GM19099 (cell line): ENCODE results near the gene MIF4GD.
A peak's percentile ranks its signal among the peaks of the same experiment; 100 is the strongest.

ENCODE experiments used
- POLR2A ChIP-seq: IDR thresholded peaks from 3 replicates; pipeline ENCODE4 v1.6.1; 2011; ENCODE audit warnings: low read depth; ENCODE audit not compliant: insufficient read length; ENCODE audit errors: extremely low read depth

MIF4GD gene, protein sequence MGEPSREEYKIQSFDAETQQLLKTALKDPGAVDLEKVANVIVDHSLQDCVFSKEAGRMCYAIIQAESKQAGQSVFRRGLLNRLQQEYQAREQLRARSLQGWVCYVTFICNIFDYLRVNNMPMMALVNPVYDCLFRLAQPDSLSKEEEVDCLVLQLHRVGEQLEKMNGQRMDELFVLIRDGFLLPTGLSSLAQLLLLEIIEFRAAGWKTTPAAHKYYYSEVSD

DNA sequence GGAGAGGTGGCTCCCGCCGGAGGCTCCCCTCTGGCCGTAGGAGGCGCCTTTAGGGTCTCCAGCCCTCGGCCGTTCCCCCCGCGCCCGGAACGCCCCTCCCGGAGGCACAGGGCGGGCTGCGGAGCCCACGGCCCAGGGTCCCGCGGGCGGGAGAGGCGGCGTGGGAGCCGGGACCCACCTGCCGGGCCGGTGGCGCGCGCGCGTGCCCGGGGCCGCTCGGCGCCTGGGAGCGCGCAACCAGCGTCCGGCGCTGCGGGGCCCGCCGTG lies at the start of gene MIF4GD:
Gene MIF4GD (minus strand): TSS at position 266 of the 267 bp plus-strand sequence. CDS start 1,036 bp downstream, outside the sequence.
- TF ChIP-seq POLR2A, result peak; percentile 74

DNA sequence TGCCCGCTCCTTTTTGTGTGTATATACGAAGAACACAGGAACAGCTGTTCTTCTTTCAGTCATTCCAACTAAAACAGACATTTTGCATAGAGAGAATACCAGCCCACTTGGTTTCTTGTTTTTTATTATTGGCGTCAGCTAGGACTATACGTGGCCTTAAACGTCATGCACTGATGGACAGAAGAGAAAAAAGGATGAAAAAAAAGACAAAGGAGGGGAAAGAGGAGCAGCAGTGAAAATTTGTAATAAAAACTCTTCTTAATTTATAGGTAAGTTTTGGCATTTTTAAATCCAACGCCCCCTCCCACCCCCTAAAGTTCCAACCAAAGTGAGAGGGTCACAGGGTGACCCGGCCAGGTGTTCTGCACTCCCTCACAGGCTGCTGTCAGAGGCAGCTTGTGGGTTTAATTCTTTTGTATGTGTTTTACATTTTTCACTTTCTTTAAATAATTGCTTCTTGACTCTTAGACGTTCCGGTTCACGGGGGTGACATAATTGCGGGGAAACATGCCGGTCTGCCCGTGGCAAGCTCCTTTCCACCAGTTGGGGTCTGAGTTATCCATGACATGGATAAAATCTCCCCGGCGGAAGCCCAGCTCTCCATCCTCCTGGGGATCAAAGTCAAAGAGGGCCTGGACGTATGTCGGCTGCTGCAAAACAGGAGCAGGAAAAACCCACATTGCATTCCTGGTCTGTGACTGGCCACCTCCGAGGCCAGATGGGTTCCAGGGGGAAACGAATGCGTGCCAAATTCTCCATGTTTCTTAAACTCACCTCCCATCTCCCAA lies 49.1 kb upstream of the MIF4GD start:
- TF ChIP-seq POLR2A, result peak; percentile 38

DNA sequence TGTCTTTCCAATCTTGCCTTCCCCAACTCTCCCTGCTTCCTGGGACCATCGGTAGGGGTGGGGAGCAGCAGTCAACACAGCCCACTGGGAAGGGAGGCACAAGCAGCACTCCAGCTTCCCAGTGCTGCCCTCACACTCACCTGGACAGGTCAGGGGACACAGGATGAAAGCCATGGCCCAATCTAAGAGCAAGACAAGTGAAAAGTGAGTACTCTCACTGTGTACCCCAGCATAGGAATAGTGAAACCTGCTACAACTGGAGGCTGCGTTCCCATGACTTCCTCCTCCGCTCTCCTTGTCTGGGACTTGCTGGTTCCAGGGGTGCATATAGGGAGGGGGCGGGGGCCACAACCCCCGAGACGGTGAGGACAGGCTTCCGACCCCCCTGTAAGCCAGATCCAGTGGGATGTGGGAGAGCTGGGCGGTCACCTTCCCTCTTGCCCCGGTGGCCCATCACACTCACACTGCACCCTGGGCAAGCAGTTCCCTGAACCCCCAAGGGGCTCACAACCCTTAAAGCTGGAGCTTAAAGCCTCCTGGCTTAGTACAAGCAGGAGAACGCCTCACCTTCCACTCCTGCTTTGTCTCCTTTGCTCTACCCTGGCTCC lies 47.7 kb upstream of the MIF4GD start:
- TF ChIP-seq POLR2A, result no peak

DNA sequence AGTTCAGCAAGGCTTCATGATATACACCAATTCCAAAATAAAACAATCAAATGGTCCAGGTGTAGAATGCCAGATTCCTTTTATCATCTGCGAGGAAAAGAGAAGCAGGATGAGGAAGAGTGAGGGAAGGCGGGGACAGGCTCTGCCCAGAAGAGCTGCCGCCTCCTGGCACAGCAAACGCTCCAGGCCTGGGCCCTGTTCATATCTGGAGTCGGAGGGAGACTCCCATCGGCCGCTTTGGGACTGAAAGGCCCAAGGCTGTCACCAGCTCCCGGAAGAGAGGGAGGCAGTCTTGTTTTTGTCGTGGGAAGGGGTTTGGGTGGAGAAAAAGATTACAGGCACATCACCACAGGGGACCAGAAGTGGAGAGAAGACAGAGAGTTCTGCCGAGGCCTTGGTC lies 47.2 kb upstream of the MIF4GD start:
- no peak for TF ChIP-seq POLR2A

DNA sequence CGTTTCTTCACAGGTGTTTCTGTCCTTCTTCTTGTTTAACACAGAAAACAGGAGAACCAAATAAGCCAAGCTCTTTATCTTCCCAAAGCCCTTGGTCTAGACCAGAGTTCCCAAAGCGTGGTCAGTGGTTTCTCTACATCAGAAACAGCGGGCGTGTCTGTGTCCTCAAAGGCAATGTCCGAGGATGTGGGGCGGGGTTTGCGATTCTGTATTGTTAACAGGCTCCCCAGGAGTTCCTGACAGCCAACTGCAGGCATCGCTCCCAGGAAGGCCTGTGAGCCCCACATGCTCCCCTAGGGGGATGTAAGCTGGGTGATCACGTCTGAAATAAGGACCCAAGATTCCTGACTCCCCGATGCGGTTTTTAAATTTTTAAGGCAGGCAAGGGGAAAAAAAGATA lies 46.6 kb upstream of the MIF4GD start:
- TF ChIP-seq POLR2A, result no peak

DNA sequence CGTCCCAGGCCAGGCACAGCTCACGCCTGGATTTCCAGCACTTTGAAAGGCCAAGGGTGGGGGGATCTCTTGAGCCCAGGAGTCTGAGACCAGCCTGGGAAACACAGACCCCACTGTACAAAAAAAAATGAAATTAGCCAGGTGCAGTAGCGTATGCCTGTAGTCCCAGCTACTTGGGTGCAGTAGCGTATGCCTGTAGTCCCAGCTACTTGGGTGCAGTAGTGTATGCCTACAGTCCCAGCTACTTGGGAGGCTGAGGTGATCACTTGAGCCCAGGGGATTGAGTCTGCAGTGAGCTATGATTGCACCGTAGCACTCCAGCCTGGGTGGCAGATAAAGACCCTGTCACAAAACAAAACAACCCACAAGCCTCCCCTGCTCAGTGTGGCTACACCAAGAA lies 45.2 kb upstream of the MIF4GD start:
- TF ChIP-seq POLR2A, result no peak

DNA sequence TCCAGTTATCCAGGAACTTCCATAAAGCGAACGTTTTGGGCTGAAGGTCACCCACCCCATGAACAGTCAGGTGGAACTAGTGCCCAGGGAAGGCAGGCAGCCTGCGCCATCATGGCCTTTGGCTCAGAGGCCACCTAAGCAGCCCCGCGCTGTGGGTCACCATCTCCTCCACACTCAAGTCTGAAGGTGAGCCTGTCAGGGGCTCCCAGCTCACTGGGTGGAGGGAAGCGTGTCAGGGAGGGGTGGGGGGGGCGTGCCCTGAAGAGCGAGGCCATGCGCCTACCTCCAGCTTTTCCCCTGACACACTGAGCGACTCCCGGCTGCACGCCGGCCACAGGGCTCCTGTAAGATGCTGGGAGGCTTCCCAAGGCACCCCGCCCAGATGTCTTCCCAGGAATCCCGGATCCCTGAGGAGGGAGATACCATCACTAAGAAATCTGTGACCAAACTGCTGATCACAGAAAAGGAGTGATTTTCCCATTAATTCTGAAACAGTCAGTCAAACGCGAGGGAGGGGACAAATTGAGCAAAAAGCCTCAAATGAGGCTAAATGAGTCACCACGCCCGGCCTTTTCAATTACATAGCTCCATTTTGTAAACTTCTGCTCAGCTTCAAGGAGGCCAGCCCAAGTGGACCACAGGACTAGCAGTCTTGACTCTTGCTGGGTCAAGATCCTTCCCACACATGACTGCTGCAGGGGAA lies 44.7 kb upstream of the MIF4GD start:
- TF ChIP-seq POLR2A, result no peak

DNA sequence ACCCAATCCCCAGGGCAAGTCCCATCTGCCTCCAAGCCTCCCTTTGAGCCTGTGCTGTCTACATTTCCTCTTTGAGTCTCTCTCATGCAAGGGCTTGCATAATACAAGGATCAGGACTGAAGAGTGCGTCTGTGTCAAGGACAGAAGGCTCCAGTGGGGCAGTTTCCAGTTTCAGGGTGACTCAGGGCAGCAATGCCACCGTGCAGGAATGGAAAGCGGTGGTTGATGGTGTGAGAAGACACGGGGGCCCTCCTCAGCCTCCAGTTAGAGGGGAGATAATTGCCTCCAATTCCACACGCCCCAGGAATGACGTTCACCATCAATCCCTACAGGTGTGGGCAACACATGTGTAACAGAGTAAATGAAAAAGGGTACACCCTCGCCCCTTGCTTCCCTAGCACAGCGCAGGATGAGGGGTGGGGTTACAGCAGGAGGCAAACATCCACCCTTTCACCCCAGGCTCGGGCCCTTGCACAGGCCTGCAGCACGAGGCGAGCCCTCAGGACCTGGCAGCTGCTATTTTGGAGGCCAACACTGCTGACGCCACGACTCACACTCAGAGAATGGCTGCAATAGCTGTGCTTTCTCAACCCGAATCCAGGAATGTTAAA lies 43.0 kb upstream of the MIF4GD start:
- no peak for TF ChIP-seq POLR2A

DNA sequence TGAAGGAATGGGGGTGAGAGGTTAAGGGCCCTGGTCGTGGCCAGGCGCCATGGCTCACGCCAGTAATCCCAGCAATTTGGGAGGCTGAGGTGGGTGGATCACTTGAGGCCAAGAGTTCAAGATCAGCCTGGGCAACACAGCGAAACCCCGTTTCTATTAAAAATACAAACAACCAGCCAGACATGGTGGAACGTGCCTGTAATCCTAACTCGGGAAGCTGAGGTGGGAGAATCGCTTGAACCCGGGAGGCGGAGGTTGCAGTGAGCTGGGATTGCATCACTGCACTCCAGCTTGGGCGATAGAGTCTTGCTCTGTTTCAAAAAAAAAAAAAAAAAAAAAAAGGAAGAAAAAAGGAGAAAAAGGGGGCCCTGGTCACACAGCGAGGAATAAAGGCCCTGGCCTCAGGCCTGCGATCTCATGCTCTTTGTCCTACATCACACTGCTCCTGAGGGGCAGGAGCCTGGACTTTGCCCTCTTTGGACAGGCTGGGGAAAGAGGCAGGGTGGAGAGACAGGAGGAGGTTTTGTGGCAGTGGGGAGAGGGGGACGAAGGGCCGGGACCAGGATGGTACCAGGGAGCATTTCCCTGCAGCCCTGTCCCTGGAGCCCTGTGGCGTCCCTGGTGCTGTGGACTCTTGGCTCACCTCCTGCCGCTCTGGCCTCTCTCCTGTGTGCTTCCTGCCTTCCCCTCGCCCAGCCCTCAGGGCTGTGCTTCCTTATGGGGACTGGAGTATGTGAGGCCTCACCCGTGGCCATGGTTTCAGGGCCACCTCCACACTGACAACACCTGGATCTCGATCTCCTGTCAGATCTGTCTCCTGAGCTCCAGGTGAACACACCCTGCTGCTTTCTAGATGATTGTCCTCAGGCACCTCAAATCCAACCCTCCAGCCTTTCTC lies 38.0 kb upstream of the MIF4GD start:
- no peak for TF ChIP-seq POLR2A

DNA sequence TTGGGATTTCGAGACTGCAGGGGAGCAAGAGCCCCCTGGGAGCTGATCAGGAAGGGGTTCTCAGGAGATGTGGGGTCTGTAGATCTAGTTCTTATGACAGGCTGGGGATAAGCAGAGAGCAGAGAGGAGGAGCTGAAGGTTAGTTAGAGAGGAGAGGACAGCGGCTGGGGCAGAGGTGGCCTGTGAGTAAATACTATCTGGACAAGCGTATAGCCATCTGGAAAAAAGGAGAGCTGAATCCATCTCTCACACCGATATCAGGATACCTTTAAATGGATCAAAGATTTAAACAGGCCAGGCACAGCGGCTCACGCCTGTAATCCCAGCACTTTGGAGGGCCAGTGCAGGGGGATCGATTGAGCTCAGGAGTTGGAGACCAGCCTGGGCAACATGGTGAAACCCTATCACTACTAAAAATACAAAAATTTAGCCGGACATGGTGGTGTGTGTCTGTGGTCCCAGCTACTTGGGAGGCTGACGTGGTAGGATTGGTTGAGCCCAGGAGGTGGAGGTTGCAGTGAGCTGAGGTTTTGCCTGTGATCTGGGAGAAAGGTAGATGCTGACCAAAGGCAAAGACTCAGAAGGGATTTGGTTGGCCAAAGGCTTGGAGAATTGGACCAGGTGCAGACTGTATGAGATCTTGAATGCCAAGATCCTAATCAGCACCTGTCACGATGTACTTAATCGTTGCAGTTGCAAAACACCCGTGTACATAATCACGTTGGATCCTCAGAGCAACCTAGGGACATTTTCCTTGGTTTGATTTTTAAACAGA lies 37.1 kb upstream of the MIF4GD start:
- TF ChIP-seq POLR2A, result no peak

DNA sequence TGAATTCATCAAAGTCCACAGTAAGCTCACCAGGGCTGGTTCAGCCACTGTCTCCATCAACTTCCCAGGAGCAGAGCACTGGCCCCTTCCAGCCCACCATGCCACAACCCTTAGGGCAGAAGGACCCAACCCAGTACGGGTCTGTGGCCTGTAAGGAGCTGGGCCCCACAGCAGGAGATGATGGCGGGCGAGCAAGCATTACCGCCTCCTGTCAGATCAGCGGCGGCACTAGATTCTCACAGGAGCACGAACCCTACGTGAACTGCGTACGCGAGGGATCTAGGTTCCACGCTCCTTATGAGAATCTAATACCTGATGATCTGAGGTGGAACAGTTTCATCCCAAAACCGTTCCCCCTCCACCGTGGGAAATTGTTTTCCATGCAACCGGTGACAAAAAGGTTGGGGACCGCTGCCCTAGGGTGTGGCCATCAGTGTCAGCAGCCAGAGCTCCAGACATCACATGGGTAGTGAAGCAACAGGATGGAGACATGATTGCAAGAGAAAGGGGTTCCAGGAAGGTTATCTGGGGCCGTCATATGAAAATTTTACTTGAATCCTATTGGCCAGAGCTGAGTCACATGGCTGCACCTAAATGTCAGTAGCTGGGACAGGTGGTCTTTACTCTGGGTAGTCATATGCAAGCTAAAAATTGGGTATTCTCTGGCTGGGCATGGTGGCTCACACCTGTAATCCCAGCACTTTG lies 30.6 kb upstream of the MIF4GD start:
- TF ChIP-seq POLR2A, result no peak

DNA sequence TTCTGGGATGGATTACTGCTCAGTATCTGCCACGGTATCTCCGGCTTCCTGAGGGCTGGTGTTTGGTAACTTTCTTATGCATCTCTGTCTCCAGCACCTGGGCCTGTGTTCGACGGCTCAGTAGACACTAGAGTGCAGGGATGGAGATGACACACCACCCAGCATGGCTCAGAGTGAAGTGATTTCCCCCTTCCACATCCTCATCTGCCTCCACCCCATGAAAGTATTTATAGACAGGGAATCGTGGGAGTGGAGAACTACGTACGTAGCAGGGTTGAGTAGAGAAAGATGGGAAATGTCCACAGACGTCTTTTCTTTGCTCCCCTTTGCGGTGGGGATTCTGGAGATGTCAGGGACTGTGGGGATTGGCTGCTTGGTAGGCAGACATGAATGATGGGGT lies 30.0 kb upstream of the MIF4GD start:
- TF ChIP-seq POLR2A, result no peak

DNA sequence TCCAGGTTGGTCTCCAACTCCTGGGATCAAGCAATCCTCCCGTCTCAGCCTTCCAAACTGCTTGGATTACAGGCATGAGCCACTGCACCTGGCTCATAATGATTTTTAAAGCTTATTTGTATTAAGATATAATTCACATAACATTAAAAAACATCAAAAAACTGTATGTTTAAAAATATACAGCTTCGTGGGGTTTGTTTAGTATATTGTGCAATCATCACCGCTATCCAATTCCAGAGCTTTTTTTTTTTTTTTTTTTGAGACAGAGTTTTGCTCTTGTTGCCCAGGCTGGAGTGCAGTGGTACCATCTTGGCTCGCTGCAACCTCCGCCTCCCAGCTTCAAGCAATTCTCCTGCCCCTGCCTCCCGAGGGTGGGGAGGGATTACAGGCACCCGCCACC lies 29.2 kb upstream of the MIF4GD start:
- TF ChIP-seq POLR2A, result no peak
